B cell (primary cell): ENCODE data around the gene SOX8. TPM values are rescaled to one million over a fixed set of nuclear protein-coding genes. Genes with fewer than 3 reads are reported as not detected.

Experiments
- ATAC-seq: fragments of 200-7000 bp; cut with Tn5 transposase; one replicate; pipeline ENCODE4 v1.10.0; 2021; ENCODE audit warnings: low read depth, mild to moderate bottlenecking, moderate number of reproducible peaks, moderate library complexity
- CTCF ChIA-PET: fragments of 350-600 bp; sonication (Branson Sonifier 250); formaldehyde crosslinking; loops from one replicate; lab custom pipeline; 2021; ENCODE audit warnings: antibody characterized with exemption, inconsistent platforms; lab: Charles Lee
- POLR2A ChIA-PET: fragments of 350-600 bp; sonication (Branson Sonifier 250); formaldehyde crosslinking; loops from one replicate; lab custom pipeline; 2021; ENCODE audit warnings: antibody characterized with exemption; lab: Charles Lee
- DNase-seq: peaks from one replicate; pipeline ENCODE4 v3.0.0; 2013
- H2AFZ ChIP-seq: 2 replicates; pipeline ENCODE4 v1.6.1; 2012; ENCODE audit warnings: mild to moderate bottlenecking, low read depth, low read length; ENCODE audit not compliant: insufficient read depth, poor library complexity, severe bottlenecking
- H3K27ac ChIP-seq, 2 donors: 1 replicate in 1 of 2; 2 replicates in 1 of 2; pipeline ENCODE4 v1.5.1; 2012 to 2013; ENCODE audit warnings: low read length in 2 of 2, mild to moderate bottlenecking in 2 of 2, moderate library complexity in 1 of 2
- H3K27me3 ChIP-seq, 4 experiments: fragments of 200-600 bp in 1 of 4; sonication (generic) in 1 of 4; replicated peaks in 1 of 4; 1 replicate in 2 of 4; 2 replicates in 2 of 4; pipeline versions ENCODE4 v1.6.1 to v1.7.0; 2013 to 2016; ENCODE audit warnings: low read length in 3 of 4, mild to moderate bottlenecking in 2 of 4, mixed read lengths in 1 of 4, moderate library complexity in 1 of 4; ENCODE audit not compliant: insufficient read depth in 4 of 4, control insufficient read depth in 3 of 4; ENCODE audit errors: control extremely low read depth in 1 of 4
- H3K36me3 ChIP-seq, 2 experiments: replicated peaks in 1 of 2; 1 replicate in 1 of 2; 2 replicates in 1 of 2; pipeline versions ENCODE4 v1.6.1 to v1.7.1; 2013; ENCODE audit warnings: low read length in 1 of 2; ENCODE audit not compliant: insufficient read depth in 2 of 2, control insufficient read depth in 1 of 2; ENCODE audit errors: control extremely low read depth in 1 of 2, extremely low read depth in 1 of 2
- H3K4me1 ChIP-seq, 2 donors: fragments of 200-600 bp in 1 of 2; sonication (generic) in 1 of 2; 1 replicate in 1 of 2; 2 replicates in 1 of 2; pipeline versions ENCODE4 v1.5.1 to v1.6.1; 2013 to 2017; ENCODE audit warnings: low read length in 2 of 2; ENCODE audit not compliant: control insufficient read depth in 2 of 2, insufficient read depth in 2 of 2
- H3K4me2 ChIP-seq: replicated peaks from 2 replicates; pipeline ENCODE3; 2012; ENCODE audit warnings: mild to moderate bottlenecking, low read depth, low read length; ENCODE audit not compliant: poor library complexity, severe bottlenecking
- H3K4me3 ChIP-seq, 5 experiments: fragments of 200-600 bp in 1 of 5; sonication (generic) in 1 of 5; 1 replicate in 3 of 5; 2 replicates in 2 of 5; pipeline versions ENCODE4 v1.5.1 to v1.7.0; 2011 to 2016; ENCODE audit warnings: low read length in 4 of 5, mild to moderate bottlenecking in 4 of 5, low read depth in 2 of 5, control low read depth in 1 of 5, moderate library complexity in 1 of 5; ENCODE audit not compliant: insufficient read depth in 1 of 5; ENCODE audit errors: control extremely low read depth in 1 of 5, extremely low read depth in 1 of 5
- H3K79me2 ChIP-seq: fragments of 200-600 bp; sonication (generic); one replicate; pipeline ENCODE4 v1.6.0; 2016; ENCODE audit warnings: low read length; ENCODE audit not compliant: control insufficient read depth, insufficient read depth
- H3K9ac ChIP-seq: fragments of 200-600 bp; sonication (generic); 2 replicates; pipeline ENCODE4 v1.6.1; 2017; ENCODE audit warnings: mild to moderate bottlenecking, low read length, moderate library complexity
- H3K9me3 ChIP-seq, 3 donors: one replicate each; pipeline versions ENCODE4 v1.6.1 to v1.7.1; 2013; ENCODE audit warnings: low read length in 2 of 3; ENCODE audit not compliant: control insufficient read depth in 2 of 3, insufficient read depth in 1 of 3; ENCODE audit errors: control extremely low read depth in 1 of 3
- H4K20me1 ChIP-seq: 2 replicates; pipeline ENCODE4 v1.6.0; 2012; ENCODE audit warnings: mild to moderate bottlenecking, low read length; ENCODE audit not compliant: insufficient read depth, control insufficient read depth, poor library complexity, severe bottlenecking
- H3K27ac Mint-ChIP-seq: one replicate; pipeline ENCODE4 v1.8.0; 2021; ENCODE audit warnings: mixed read lengths
- H3K27me3 Mint-ChIP-seq: one replicate; pipeline ENCODE4 v1.8.0; 2021; ENCODE audit warnings: mixed read lengths
- H3K4me1 Mint-ChIP-seq: one replicate; pipeline ENCODE4 v1.8.0; 2021; ENCODE audit warnings: mixed read lengths
- H3K4me3 Mint-ChIP-seq: one replicate; pipeline ENCODE4 v1.8.0; 2021; ENCODE audit warnings: mixed read lengths
- H3K9me3 Mint-ChIP-seq: one replicate; pipeline ENCODE4 v1.8.0; 2022; ENCODE audit warnings: mixed read lengths; ENCODE audit not compliant: insufficient read depth
- CTCF ChIP-seq: fragments of 200-600 bp; IDR thresholded peaks from one replicate; pipeline ENCODE4 v1.8.0; 2022; ENCODE audit warnings: antibody characterized with exemption, mild to moderate bottlenecking
- EZH2 ChIP-seq: IDR thresholded peaks from 2 replicates; pipeline ENCODE4 v1.6.1; 2012; ENCODE audit warnings: borderline replicate concordance, low read depth, mild to moderate bottlenecking, moderate library complexity, low read length; ENCODE audit not compliant: insufficient read depth, poor library complexity, severe bottlenecking
- WGBS: methylation state at CpG from one replicate; pipeline ENCODE4 v1.1.5; 2013; ENCODE audit warnings: missing lambda C conversion rate; ENCODE audit not compliant: insufficient coverage; 5-methylcytosine and 5-hydroxymethylcytosine counted together
- intact Hi-C: fragments of 100-400 bp; cut with micrococcal nuclease; formaldehyde crosslinking; loops from one replicate; pipeline ENCODE4 v1.10.0; 2022
- polyA plus RNA-seq: library from polyadenylated mRNA; depleted of rRNA; stranded (reverse); fragments of >200 nt; gene quantifications from 2 replicates; pipeline ENCODE4 v1.2.3, GENCODE V29; 2012
- total RNA-seq, 2 donors: library from RNA; stranded (reverse); fragments of 120-200 nt in 1 of 2; gene quantifications; 1 replicate in 1 of 2; 2 replicates in 1 of 2; pipeline versions ENCODE4 v1.2.3 to v1.2.4, GENCODE V29; 2013 to 2022

Gene SOX8
- total and polyA plus RNA-seq, 2 donors (not counting 1 experiment from before 2014, with no cell fraction given) = 0.03 to 1.2 TPM

GRCh38 chr16:965036-965395 lies 16.6 kb upstream of the SOX8 start:
- DNase-seq (no peak), ATAC-seq (no peak)
- Histone ChIP-seq H3K27me3 (no peaks in the 10 kb centered on the region), H3K27ac (no peak overlapping the region), H3K4me2 (no peak overlapping the region), H3K4me3 (no peak overlapping the region), H2AFZ (no peak overlapping the region), H3K9me3 (peaks cover 0 to 4% (median 0%) of the 10 kb centered on the region in 3 donors), H4K20me1 (peaks cover 24% of the 10 kb centered on the region), H3K79me2 (peaks cover 6% of the 10 kb centered on the region), H3K36me3 (peaks cover 0 to 2% of the 10 kb centered on the region in 2 experiments), H3K4me1 (peaks cover 7 to 8% of the 10 kb centered on the region in 2 donors), H3K9ac (no peak overlapping the region)
- no peak overlapping the region for H3K27ac Mint-ChIP-seq
- intact Hi-C loops = no loop called here
- ChIA-PET CTCF (interaction anchor here (1.3 kb wide), 1 partner anchor 252 kb away, joined by 3 read pairs; no protein-coding TSS in a partner anchor), POLR2A (no interaction called here)
- no peaks in the 10 kb centered on the region for H3K9me3 Mint-ChIP-seq
- H3K4me1 Mint-ChIP-seq = peaks cover 21% of the 10 kb centered on the region
- TF ChIP-seq EZH2 = no peak
- no peak for TF ChIP-seq CTCF
- no peaks in the 10 kb centered on the region for H3K27me3 Mint-ChIP-seq
- H3K4me3 Mint-ChIP-seq = no peak overlapping the region
- WGBS = 96% methylated on average over 13 of the region's 13 CpGs

GRCh38 chr16:965487-965886 lies 16.1 kb upstream of the SOX8 start:
- intact Hi-C loops = no loop called here
- DNase-seq = no peak
- Histone ChIP-seq H3K36me3 (peaks cover 0 to 2% of the 10 kb centered on the region in 2 experiments), H4K20me1 (peaks cover 24% of the 10 kb centered on the region), H3K9me3 (peaks cover 0 to 4% (median 0%) of the 10 kb centered on the region in 3 donors), H2AFZ (no peak overlapping the region), H3K4me3 (no peak overlapping the region), H3K4me1 (peaks cover 9 to 10% of the 10 kb centered on the region in 2 donors), H3K4me2 (no peak overlapping the region), H3K9ac (no peak overlapping the region), H3K79me2 (peaks cover 9% of the 10 kb centered on the region), H3K27me3 (no peaks in the 10 kb centered on the region), H3K27ac (no peak overlapping the region)
- ChIA-PET POLR2A (no interaction called here), CTCF (interaction anchor here (1.3 kb wide), 1 partner anchor 253 kb away, joined by 3 read pairs; no protein-coding TSS in a partner anchor)
- 100% methylated on average over 4 of the region's 4 CpGs for WGBS
- H3K4me1 Mint-ChIP-seq = peaks cover 21% of the 10 kb centered on the region
- no peaks in the 10 kb centered on the region for H3K27me3 Mint-ChIP-seq
- H3K9me3 Mint-ChIP-seq = no peaks in the 10 kb centered on the region
- H3K27ac Mint-ChIP-seq = no peak overlapping the region
- TF ChIP-seq EZH2 (no peak), CTCF (no peak)
- H3K4me3 Mint-ChIP-seq = no peak overlapping the region
- no peak for ATAC-seq
